DND-41 (cell line): ENCODE results near the gene CCDC91.

Source experiments
- ATAC-seq: fragments of 200-7000 bp; cut with Tn5 transposase; 3 replicates; pipeline ENCODE4 v1.9.1; 2021; ENCODE audit warnings: low read depth; ENCODE audit not compliant: insufficient read depth
- DNase-seq: peaks from one replicate; pipeline ENCODE4 v3.0.0-alpha.2; 2020
- H2AFZ ChIP-seq: 2 replicates; pipeline ENCODE4 v1.6.0; 2012; ENCODE audit warnings: low read depth, low read length
- H3K27ac ChIP-seq: 2 replicates; pipeline ENCODE4 v1.5.1; 2012; ENCODE audit warnings: low read length, inconsistent platforms
- H3K27me3 ChIP-seq: fragments of 200-600 bp; sonication (generic); 2 replicates; pipeline ENCODE4 v1.6.0; 2012; ENCODE audit warnings: low read length, mild to moderate bottlenecking, inconsistent platforms; ENCODE audit not compliant: insufficient read depth, poor library complexity
- H3K36me3 ChIP-seq: 2 replicates; pipeline ENCODE4 v1.5.1; 2012; ENCODE audit warnings: low read length, inconsistent platforms; ENCODE audit not compliant: insufficient read depth
- H3K4me1 ChIP-seq: 2 replicates; pipeline ENCODE4 v1.5.1; 2012; ENCODE audit warnings: mild to moderate bottlenecking, low read length; ENCODE audit not compliant: insufficient read depth
- H3K4me2 ChIP-seq: 2 replicates; pipeline ENCODE4 v1.6.0; 2012; ENCODE audit warnings: mild to moderate bottlenecking, moderate library complexity, low read length, inconsistent platforms; ENCODE audit not compliant: insufficient read depth
- H3K4me3 ChIP-seq, 2 experiments: fragments of 200-600 bp in 1 of 2; shearing (Covaris generic) in 1 of 2; 2 replicates each; pipeline ENCODE4 v1.5.1; 2012 to 2016; ENCODE audit warnings: inconsistent platforms in 2 of 2, low read length in 2 of 2, mild to moderate bottlenecking in 2 of 2, low read depth in 1 of 2, moderate library complexity in 1 of 2
- H3K79me2 ChIP-seq: 2 replicates; pipeline ENCODE4 v1.6.0; 2012; ENCODE audit warnings: low read length, inconsistent platforms; ENCODE audit not compliant: insufficient read depth
- H3K9ac ChIP-seq: 2 replicates; pipeline ENCODE4 v1.6.0; 2012; ENCODE audit warnings: low read depth, mild to moderate bottlenecking, inconsistent platforms, low read length, moderate library complexity
- H3K9me3 ChIP-seq: 2 replicates; pipeline ENCODE4 v1.5.1; 2012; ENCODE audit warnings: low read length, moderate library complexity, mild to moderate bottlenecking, inconsistent platforms; ENCODE audit not compliant: insufficient read depth, severe bottlenecking
- H4K20me1 ChIP-seq: 2 replicates; pipeline ENCODE4 v1.6.0; 2012; ENCODE audit warnings: low read length; ENCODE audit not compliant: insufficient read depth
- EZH2 ChIP-seq: IDR thresholded peaks from 3 replicates; pipeline ENCODE4 v1.6.1; 2012; ENCODE audit warnings: borderline replicate concordance, low read depth, mild to moderate bottlenecking, moderate library complexity, low read length, inconsistent platforms; ENCODE audit not compliant: severe bottlenecking
- TF ChIP-seq, protein P1 (sequence below): IDR thresholded peaks from 2 replicates; pipeline ENCODE4 v1.5.1; 2012; ENCODE audit warnings: borderline replicate concordance, low read length, moderate library complexity, mild to moderate bottlenecking; ENCODE audit not compliant: poor library complexity, severe bottlenecking; ENCODE audit errors: extremely low read depth

The CCDC91 gene, protein sequence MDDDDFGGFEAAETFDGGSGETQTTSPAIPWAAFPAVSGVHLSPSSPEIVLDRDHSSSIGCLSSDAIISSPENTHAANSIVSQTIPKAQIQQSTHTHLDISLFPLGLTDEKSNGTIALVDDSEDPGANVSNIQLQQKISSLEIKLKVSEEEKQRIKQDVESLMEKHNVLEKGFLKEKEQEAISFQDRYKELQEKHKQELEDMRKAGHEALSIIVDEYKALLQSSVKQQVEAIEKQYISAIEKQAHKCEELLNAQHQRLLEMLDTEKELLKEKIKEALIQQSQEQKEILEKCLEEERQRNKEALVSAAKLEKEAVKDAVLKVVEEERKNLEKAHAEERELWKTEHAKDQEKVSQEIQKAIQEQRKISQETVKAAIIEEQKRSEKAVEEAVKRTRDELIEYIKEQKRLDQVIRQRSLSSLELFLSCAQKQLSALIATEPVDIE

DNA sequence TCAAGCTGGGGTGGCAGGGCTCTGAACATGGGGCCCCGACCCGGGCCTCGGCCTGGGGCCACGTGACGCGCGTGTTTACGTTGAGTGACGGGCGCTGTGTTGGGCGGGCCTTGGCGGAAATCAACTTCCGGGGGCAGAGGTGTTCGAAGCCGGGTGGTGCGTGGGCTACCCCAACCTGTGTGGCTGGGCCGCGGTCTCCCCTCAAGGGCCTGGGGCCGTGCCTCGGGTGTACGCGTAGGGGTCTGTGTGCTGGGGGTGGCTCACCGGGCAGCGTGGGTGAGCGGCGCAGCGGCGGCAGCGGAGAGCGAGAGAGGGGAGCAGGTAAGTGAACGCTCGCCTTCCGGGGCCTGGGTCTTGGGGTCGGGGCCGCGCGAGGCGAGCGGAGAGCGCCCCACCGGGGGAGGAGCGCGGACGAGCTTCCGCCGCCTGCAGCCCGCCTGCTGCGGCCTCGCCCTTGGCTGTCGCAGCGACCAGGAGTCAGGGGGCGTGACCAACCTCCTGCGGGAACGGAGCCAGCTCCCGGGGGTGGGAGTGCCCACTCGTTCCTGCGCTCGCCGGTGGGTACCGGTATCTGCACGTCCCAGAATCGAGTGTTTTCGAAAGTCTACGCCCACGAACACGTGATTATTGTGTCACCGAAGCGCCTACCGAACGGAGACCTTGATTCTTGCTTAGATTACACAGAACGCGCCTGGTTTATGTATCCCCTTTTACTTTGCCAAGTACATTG is at the start of gene CCDC91:
TSS of gene CCDC91 (plus strand) at position 136 of the 730 bp plus-strand sequence. CDS start 66,760 bp downstream, outside the sequence.
- H3K36me3 ChIP-seq, result no peaks in the 10 kb centered on the region
- H3K4me1 ChIP-seq, result peaks cover 36% of the 10 kb centered on the region
- H3K79me2 ChIP-seq, result peaks cover 56% of the 10 kb centered on the region
- H4K20me1 ChIP-seq, result no peaks in the 10 kb centered on the region
- DNase-seq (peak; percentile 89), ATAC-seq (peak; percentile 88)
- peak within 1 kb of the TSS; percentile 87 for H2AFZ ChIP-seq
- peak within 1 kb of the TSS; percentile 43 to 70 for H3K4me3 ChIP-seq
- H3K9ac ChIP-seq, result peak within 1 kb of the TSS; percentile 72
- no peaks in the 10 kb centered on the region for H3K9me3 ChIP-seq
- H3K27ac ChIP-seq, result peak within 1 kb of the TSS; percentile 80
- TF ChIP-seq, protein P1, sequence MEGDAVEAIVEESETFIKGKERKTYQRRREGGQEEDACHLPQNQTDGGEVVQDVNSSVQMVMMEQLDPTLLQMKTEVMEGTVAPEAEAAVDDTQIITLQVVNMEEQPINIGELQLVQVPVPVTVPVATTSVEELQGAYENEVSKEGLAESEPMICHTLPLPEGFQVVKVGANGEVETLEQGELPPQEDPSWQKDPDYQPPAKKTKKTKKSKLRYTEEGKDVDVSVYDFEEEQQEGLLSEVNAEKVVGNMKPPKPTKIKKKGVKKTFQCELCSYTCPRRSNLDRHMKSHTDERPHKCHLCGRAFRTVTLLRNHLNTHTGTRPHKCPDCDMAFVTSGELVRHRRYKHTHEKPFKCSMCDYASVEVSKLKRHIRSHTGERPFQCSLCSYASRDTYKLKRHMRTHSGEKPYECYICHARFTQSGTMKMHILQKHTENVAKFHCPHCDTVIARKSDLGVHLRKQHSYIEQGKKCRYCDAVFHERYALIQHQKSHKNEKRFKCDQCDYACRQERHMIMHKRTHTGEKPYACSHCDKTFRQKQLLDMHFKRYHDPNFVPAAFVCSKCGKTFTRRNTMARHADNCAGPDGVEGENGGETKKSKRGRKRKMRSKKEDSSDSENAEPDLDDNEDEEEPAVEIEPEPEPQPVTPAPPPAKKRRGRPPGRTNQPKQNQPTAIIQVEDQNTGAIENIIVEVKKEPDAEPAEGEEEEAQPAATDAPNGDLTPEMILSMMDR, result peak; percentile 25
- TF ChIP-seq EZH2, result no peak
- H3K27me3 ChIP-seq, result no peaks in the 10 kb centered on the region
- peak within 1 kb of the TSS; percentile 82 for H3K4me2 ChIP-seq

DNA sequence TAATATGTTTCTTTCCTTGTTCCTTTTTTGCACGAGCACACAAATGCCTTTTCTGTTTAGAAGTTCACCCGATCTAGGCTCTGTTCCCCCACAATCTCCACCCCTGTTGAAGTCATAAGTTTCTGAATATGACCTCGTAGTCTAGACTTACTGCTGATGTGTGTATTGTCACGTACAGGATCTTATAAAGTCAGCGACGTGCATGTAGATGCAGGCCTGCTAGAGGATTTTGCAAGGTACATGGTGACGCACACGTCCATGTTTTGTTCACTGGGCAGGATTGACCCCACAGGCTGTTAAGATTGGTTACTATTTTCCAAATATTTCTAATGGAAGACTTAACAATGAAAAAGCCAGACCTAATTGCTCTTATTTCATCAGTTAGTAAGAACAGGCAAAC is 46.2 kb upstream of the CCDC91 start:
- ATAC-seq, result no peak
- H3K9me3 ChIP-seq, result no peaks in the 10 kb centered on the region
- TF ChIP-seq EZH2, result no peak
- no peaks in the 10 kb centered on the region for H3K4me1 ChIP-seq
- H3K4me3 ChIP-seq, result no peak overlapping the region
- no peak overlapping the region for H3K27ac ChIP-seq
- no peak overlapping the region for H2AFZ ChIP-seq
- no peaks in the 10 kb centered on the region for H4K20me1 ChIP-seq
- H3K4me2 ChIP-seq, result no peak overlapping the region
- no peaks in the 10 kb centered on the region for H3K79me2 ChIP-seq
- no peaks in the 10 kb centered on the region for H3K27me3 ChIP-seq
- H3K36me3 ChIP-seq, result no peaks in the 10 kb centered on the region
- DNase-seq, result no peak
- H3K9ac ChIP-seq, result no peak overlapping the region

DNA sequence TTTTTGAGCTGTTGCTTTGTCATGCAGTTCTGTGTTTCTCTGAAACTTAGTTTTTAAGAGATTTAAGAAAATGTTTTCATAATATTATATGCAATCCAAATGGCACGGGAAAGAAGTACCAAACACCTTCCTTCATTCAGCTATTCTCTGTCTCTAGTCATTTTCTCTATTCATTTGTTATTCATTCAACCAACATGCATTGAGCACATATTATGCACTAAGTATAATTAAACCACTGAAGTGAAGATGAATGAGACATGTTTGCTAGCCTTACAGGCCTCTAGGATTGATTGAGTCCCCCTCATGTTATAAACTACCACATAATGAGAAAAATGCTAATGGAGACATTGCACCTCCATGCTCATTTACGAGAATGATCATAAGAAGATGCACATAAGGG is 45.7 kb upstream of the CCDC91 start:
- H4K20me1 ChIP-seq, result no peaks in the 10 kb centered on the region
- TF ChIP-seq, protein P1, result no peak
- no peak for TF ChIP-seq EZH2
- no peaks in the 10 kb centered on the region for H3K27me3 ChIP-seq
- H3K4me1 ChIP-seq, result no peaks in the 10 kb centered on the region
- no peaks in the 10 kb centered on the region for H3K9me3 ChIP-seq
- no peaks in the 10 kb centered on the region for H3K79me2 ChIP-seq
- ATAC-seq (no peak), DNase-seq (no peak)
- H2AFZ ChIP-seq, result no peak overlapping the region
- no peak overlapping the region for H3K9ac ChIP-seq
- no peak overlapping the region for H3K27ac ChIP-seq
- H3K4me3 ChIP-seq, result no peak overlapping the region
- no peaks in the 10 kb centered on the region for H3K36me3 ChIP-seq
- no peak overlapping the region for H3K4me2 ChIP-seq

DNA sequence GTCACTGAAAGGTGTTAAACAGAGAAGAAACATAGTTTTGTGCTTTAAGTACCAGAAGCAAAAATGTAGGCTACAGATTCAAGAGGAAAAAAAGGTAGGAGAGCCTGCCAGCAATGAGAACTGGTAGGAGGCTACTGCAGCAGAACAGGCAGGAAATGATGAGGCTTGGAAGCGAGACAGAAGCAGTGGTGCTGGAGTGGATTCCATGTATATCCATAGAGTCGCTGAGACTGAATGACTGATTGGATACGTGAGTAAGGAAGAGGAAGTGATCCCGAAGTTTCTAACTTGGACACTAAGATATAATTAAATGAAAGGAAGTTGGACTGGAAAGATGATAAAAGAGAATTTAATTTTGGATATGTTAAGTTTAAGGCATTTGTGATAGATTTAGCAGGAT is 45.0 kb upstream of the CCDC91 start:
- H2AFZ ChIP-seq, result no peak overlapping the region
- ATAC-seq, result no peak
- TF ChIP-seq EZH2, result no peak
- TF ChIP-seq, protein P1, result no peak
- DNase-seq, result no peak
- no peaks in the 10 kb centered on the region for H3K27me3 ChIP-seq
- no peaks in the 10 kb centered on the region for H3K4me1 ChIP-seq
- H3K9ac ChIP-seq, result no peak overlapping the region
- no peaks in the 10 kb centered on the region for H3K36me3 ChIP-seq
- no peak overlapping the region for H3K27ac ChIP-seq
- H3K4me3 ChIP-seq, result no peak overlapping the region
- no peak overlapping the region for H3K4me2 ChIP-seq
- H4K20me1 ChIP-seq, result no peaks in the 10 kb centered on the region
- no peaks in the 10 kb centered on the region for H3K9me3 ChIP-seq
- no peaks in the 10 kb centered on the region for H3K79me2 ChIP-seq
